Ascending aorta (tissue), 2 donors: ENCODE results near the gene TTF2. TPM values are rescaled to one million over a fixed set of nuclear protein-coding genes. Genes with fewer than 3 reads are reported as not detected.

Experiments used
- DNase-seq, 2 donors: peaks; one replicate each; pipeline ENCODE4 v3.0.0-alpha.2; 2019; ENCODE audit warnings: low spot score in 2 of 2
- H3K27ac ChIP-seq, 2 donors: fragments of 200-600 bp; sonication (generic); one replicate each; pipeline ENCODE4 v1.5.1; 2016 to 2017; ENCODE audit warnings: mild to moderate bottlenecking in 1 of 2
- H3K27me3 ChIP-seq: fragments of 200-600 bp; sonication (generic); one replicate; pipeline ENCODE4 v1.5.1; 2017
- H3K36me3 ChIP-seq, 2 donors: fragments of 200-600 bp; sonication (generic); one replicate each; pipeline ENCODE4 v1.5.1; 2016
- H3K4me1 ChIP-seq, 2 donors: fragments of 200-600 bp; sonication (generic); one replicate each; pipeline ENCODE4 v1.5.1; 2016 to 2017; ENCODE audit warnings: mild to moderate bottlenecking in 1 of 2
- H3K4me3 ChIP-seq, 2 donors: fragments of 200-600 bp; sonication (generic); one replicate each; pipeline ENCODE4 v1.5.1; 2016 to 2017; ENCODE audit warnings: mild to moderate bottlenecking in 1 of 2
- H3K9me3 ChIP-seq, 2 donors: fragments of 200-600 bp; sonication (generic); one replicate each; pipeline ENCODE4 v1.5.1; 2016
- intact Hi-C: fragments of 100-400 bp; cut with DNase I; formaldehyde crosslinking; loops from one replicate; pipeline ENCODE4 v1.15.1; 2023
- total RNA-seq: library from RNA; depleted of rRNA; stranded (reverse); fragments of >200 nt; gene quantifications from one replicate; pipeline ENCODE4 v1.1.0, GENCODE V29; 2016
- TF ChIP-seq, protein P1 (sequence below), 3 experiments: fragments of 200-600 bp in 2 of 3; fragments of 450-650 bp in 1 of 3; sonication (generic) in 2 of 3; IDR thresholded peaks; one replicate each; pipeline ENCODE4 v1.5.1; 2016 to 2019; ENCODE audit warnings: antibody characterized with exemption in 3 of 3, mild to moderate bottlenecking in 1 of 3, moderate library complexity in 1 of 3

TTF2 gene
- total RNA-seq, 1 donor from 2014 or later = 4.4 TPM

DNA sequence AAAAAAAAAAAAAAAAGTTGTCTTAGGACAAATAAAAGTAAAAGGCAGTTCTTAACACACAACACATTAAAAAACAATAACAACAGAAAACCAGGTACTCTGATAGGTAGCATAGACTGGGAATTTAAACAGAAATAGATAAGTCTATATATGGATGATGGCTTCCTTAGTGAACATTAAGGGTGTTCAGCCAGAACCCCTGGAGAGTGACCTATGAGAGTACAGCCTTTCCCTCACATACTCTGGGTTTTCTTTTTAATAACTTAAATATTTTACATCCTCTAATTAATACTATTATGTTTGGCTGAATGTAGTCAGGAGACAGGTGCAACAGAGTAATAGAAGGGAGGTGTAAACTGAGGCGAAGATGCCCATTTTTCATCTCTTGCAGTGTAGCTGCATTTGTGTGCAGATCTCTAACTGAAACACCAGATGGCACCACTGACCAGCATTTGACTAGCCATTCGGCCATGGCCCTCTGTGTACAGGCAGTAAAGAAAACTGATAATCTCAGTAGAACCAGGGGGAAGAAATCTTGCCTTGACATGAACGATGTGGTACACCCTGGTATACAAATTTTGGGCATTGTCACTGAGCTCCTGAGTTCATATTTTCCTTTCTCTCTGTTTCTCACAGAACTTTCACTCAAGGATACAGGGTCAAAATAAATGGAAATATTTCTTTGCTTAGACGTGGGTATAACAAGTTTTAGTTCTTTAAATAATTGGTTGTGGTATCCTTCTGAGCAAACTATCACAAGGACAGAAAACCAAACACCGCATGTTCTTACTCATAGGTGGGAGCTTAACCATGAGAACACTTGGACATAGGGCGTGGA is 7.6 kb downstream of the TTF2 start:
- Histone ChIP-seq H3K27ac (no peak overlapping the region), H3K27me3 (no peaks in the 10 kb centered on the region), H3K4me3 (no peak overlapping the region), H3K4me1 (no peaks in the 10 kb centered on the region), H3K36me3 (no peaks in the 10 kb centered on the region), H3K9me3 (no peaks in the 10 kb centered on the region)
- no peak for DNase-seq
- TF ChIP-seq, protein P1, sequence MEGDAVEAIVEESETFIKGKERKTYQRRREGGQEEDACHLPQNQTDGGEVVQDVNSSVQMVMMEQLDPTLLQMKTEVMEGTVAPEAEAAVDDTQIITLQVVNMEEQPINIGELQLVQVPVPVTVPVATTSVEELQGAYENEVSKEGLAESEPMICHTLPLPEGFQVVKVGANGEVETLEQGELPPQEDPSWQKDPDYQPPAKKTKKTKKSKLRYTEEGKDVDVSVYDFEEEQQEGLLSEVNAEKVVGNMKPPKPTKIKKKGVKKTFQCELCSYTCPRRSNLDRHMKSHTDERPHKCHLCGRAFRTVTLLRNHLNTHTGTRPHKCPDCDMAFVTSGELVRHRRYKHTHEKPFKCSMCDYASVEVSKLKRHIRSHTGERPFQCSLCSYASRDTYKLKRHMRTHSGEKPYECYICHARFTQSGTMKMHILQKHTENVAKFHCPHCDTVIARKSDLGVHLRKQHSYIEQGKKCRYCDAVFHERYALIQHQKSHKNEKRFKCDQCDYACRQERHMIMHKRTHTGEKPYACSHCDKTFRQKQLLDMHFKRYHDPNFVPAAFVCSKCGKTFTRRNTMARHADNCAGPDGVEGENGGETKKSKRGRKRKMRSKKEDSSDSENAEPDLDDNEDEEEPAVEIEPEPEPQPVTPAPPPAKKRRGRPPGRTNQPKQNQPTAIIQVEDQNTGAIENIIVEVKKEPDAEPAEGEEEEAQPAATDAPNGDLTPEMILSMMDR (IDR thresholded peaks at IDR 0.05) = peak; percentile 74 to 86 (median 77)
- intact Hi-C loops = loop anchor here (1.0 kb wide), 2 partner anchors 61 to 217 kb away; no protein-coding TSS in a partner anchor

DNA sequence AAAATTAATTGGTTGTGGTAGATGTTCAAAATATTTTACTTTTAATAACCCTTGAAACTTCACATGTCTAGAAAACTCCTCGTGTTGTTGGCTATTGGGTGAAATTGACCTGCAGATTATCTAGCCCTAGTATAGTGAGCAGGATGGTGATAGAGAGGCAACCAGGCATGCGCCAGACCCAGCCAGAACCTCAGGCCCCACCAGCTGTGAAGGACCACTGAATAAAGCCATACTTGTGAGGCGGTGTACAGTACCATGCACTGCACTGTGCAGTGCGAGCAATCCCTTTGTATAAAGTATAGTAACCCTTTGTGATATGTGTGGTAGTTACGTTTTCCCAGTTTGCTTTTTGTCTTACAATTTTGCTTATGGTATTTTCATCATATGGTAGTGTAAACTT is 8.5 kb downstream of the TTF2 start:
- no peaks in the 10 kb centered on the region for H3K27me3 ChIP-seq
- H3K36me3 ChIP-seq = no peaks in the 10 kb centered on the region
- TF ChIP-seq, protein P1 (IDR thresholded peaks at IDR 0.05) = no peak
- H3K9me3 ChIP-seq = no peaks in the 10 kb centered on the region
- no peak for DNase-seq
- intact Hi-C loops = loop anchor here (1.0 kb wide), 1 partner anchor 60 kb away; no protein-coding TSS in a partner anchor
- no peaks in the 10 kb centered on the region for H3K4me1 ChIP-seq
- no peak overlapping the region for H3K4me3 ChIP-seq
- H3K27ac ChIP-seq = no peak overlapping the region

DNA sequence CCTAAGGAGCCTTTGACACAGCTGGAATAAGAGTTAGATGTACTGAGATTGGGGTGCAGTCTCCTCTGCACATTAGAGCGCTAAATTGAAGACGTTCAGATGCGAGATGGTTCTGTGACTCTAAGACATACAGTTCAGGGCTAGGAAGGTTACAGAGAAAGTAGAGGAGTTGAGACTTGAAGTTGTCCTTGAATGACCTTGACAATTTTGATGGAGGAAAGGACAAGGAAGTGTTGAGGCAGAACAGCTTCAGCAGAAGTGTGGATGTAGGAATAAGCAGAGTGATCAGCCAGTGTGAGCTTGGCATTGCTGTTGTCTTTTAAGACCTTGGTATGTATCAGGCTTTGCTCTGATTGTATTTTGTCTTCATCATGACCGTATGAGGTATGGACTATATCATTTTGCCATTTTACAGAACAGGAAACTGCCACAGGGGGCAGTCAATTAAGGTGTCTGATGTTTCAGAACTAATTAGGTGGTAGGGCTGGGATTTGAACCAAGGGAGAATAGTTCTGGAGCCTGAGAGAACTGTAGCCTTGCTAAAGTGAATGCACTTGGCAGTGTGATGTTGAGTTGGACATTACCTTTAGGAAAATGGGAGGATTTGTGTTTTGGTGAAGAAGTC is 9.2 kb downstream of the TTF2 start:
- DNase-seq = no peak
- no peaks in the 10 kb centered on the region for H3K27me3 ChIP-seq
- no peak overlapping the region for H3K4me3 ChIP-seq
- TF ChIP-seq, protein P1 (IDR thresholded peaks at IDR 0.05) = no peak
- H3K36me3 ChIP-seq = no peaks in the 10 kb centered on the region
- intact Hi-C loops = no loop called here
- no peak overlapping the region for H3K27ac ChIP-seq
- no peaks in the 10 kb centered on the region for H3K4me1 ChIP-seq
- H3K9me3 ChIP-seq = no peaks in the 10 kb centered on the region

DNA sequence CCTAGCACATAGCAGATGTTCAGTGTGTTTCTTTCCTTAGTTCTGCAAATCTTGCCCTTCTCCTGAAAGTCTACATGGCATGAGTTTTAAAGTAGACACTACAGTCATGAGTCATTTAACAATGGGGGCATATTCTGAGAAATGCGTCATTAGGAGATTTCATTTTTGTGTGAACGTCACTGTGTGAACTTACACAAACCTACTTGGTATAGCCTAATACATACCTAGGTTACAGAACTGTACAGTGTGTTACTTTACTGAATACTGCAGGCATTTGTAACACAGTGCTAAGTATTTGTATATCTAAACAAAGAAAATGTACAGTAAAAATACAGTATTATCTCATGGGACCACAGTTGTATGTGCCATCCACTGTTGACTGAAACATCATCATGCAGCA is 10.0 kb downstream of the TTF2 start:
- Histone ChIP-seq H3K9me3 (no peaks in the 10 kb centered on the region), H3K4me3 (no peak overlapping the region), H3K36me3 (peaks cover under 1 to 4% of the 10 kb centered on the region in 2 donors), H3K27me3 (no peaks in the 10 kb centered on the region), H3K4me1 (no peaks in the 10 kb centered on the region), H3K27ac (no peak overlapping the region)
- no peak for DNase-seq
- intact Hi-C loops = no loop called here
- TF ChIP-seq, protein P1 (IDR thresholded peaks at IDR 0.05) = no peak

DNA sequence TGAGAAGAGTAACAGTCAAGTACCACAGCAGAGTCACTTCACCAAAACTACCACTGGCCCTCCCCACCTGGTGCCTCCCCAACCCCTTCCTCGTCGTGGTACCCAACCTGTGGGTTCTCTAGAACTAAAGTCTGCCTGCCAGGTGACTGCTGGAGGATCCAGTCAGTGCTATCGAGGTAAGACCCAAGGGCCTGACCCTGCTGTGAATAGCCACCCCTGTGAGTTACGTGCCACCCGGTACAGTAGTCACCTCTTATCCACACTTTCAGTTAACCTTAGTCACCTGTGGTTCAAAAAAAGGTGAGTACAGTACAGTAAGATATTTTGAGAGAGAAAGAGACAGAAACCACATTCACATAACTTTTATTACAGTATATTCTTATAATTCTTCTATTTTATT is 16.5 kb downstream of the TTF2 start:
- Histone ChIP-seq H3K36me3 (peaks cover 24 to 48% of the 10 kb centered on the region in 2 donors), H3K27me3 (no peaks in the 10 kb centered on the region), H3K27ac (no peak overlapping the region), H3K4me3 (no peak overlapping the region), H3K4me1 (no peaks in the 10 kb centered on the region), H3K9me3 (no peaks in the 10 kb centered on the region)
- DNase-seq = no peak
- intact Hi-C loops = no loop called here
- TF ChIP-seq, protein P1 (IDR thresholded peaks at IDR 0.05) = no peak
